GM10847 (cell line): ENCODE results near the gene TRIP10.

ENCODE experiments used
- POLR2A ChIP-seq: IDR thresholded peaks from 2 replicates; pipeline ENCODE4 v1.6.1; 2011; ENCODE audit not compliant: insufficient read length; ENCODE audit errors: extremely low read depth

TRIP10 gene

GRCh38 chr19:6730941-6731670 lies 8.4 kb upstream of the TRIP10 start:
- TF ChIP-seq POLR2A, result no peak

GRCh38 chr19:6731822-6732221 lies 7.7 kb upstream of the TRIP10 start:
- no peak for TF ChIP-seq POLR2A

GRCh38 chr19:6732803-6733337 lies 6.6 kb upstream of the TRIP10 start:
- TF ChIP-seq POLR2A, result no peak

GRCh38 chr19:6733338-6734095 lies 6.0 kb upstream of the TRIP10 start:
- TF ChIP-seq POLR2A, result no peak

GRCh38 chr19:6734096-6734696 lies 5.3 kb upstream of the TRIP10 start:
- no peak for TF ChIP-seq POLR2A

- TF ChIP-seq POLR2A, result no peak
Measured at GRCh38 chr19:6735181-6735911, 4.1 kb upstream of the TRIP10 start.

- TF ChIP-seq POLR2A, result peak; percentile 16
Measured at GRCh38 chr19:6736169-6736916, 3.1 kb upstream of the TRIP10 start.

GRCh38 chr19:6736917-6737283 lies 2.6 kb upstream of the TRIP10 start:
- TF ChIP-seq POLR2A, result no peak

GRCh38 chr19:6737284-6737872 lies 2.1 kb upstream of the TRIP10 start, which contains the start of gene GPR108:
TSS of gene GPR108 (minus strand) at chr19:6737580. CDS start at chr19:6737576, 4 bp downstream.
- TF ChIP-seq POLR2A, result peak; percentile 29

GRCh38 chr19:6737873-6738786 lies 1.4 kb upstream of the TRIP10 start:
- no peak for TF ChIP-seq POLR2A

GRCh38 chr19:6738787-6739389 lies 592 bp upstream of the TRIP10 start:
- TF ChIP-seq POLR2A, result no peak

- no peak for TF ChIP-seq POLR2A
Measured at GRCh38 chr19:6739883-6740588, 556 bp downstream of the TRIP10 start.
